Progenitor cell of endocrine pancreas (in vitro differentiated cells): ENCODE measurements around the gene JAM3. TPM values are rescaled to one million over a fixed set of nuclear protein-coding genes. Genes with fewer than 3 reads are reported as not detected.

Experiments
- DNase-seq: peaks from one replicate; pipeline ENCODE4 v3.0.0; 2021; ENCODE audit warnings: low spot score; ENCODE audit not compliant: unreplicated experiment
- H3K27ac Mint-ChIP-seq: 2 replicates; pipeline ENCODE4 v1.8.0; 2021; ENCODE audit warnings: mild to moderate bottlenecking, moderate library complexity, mixed read lengths
- H3K27me3 Mint-ChIP-seq: 2 replicates; pipeline ENCODE4 v1.8.0; 2021; ENCODE audit warnings: mixed read lengths
- H3K36me3 Mint-ChIP-seq: 2 replicates; pipeline ENCODE4 v1.8.0; 2022; ENCODE audit warnings: mixed read lengths; ENCODE audit not compliant: insufficient read depth
- H3K4me1 Mint-ChIP-seq: 2 replicates; pipeline ENCODE4 v1.8.0; 2021; ENCODE audit warnings: low read depth, mixed read lengths
- H3K4me3 Mint-ChIP-seq: 2 replicates; pipeline ENCODE4 v1.8.0; 2021; ENCODE audit warnings: low read depth, mild to moderate bottlenecking, moderate library complexity, mixed read lengths
- H3K9me3 Mint-ChIP-seq: 2 replicates; pipeline ENCODE4 v1.8.0; 2021; ENCODE audit warnings: low read depth, mixed read lengths
- CTCF ChIP-seq: fragments of 200-600 bp; sonication (generic); IDR thresholded peaks from one replicate; pipeline ENCODE4 v1.5.0; 2021; ENCODE audit warnings: antibody characterized with exemption, mild to moderate bottlenecking; ENCODE audit not compliant: unreplicated experiment
- total RNA-seq: library from RNA; stranded (reverse); gene quantifications from 2 replicates; pipeline ENCODE4 v1.2.1, GENCODE V29; 2021

JAM3 gene
- total RNA-seq, 1 donor from 2014 or later: 37.0 TPM

DNA sequence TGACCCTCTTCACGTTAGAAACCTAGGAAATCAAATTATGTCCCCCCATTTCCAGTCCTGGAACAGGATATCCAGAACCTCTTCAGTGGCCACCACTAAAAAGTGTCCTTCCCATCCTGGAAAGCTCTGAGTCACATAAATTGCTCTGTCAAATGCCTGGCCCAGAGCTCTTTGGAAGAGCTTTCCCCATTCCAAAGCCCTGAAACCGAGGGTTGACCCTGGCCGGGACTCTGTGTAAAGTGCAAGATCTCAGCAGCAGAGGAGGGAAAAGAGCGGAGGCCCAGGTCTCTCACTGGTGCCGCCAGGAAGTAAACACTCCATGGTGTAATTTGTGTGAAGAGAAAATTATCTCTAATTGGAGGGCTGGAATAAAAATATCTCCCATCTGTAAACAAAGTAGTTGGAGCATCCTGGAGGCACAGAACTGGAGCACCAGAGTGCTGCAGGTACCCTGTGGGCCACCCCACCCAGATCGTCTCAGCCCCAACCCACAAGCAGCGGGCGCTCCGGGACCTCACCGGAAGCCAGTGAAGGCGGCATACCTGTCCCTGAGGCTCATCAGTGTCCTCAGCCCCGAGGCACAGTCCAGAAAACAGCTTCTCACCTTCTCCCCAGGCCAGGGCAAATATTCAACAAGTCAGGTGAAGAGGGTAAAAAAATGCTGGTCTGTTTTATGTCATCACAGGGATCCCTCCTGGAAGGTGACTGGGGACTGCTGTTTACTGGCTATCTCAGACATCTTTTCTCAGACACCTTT lies 4.7 kb upstream of the JAM3 start:
- no peaks in the 10 kb centered on the region for H3K9me3 Mint-ChIP-seq
- H3K27me3 Mint-ChIP-seq: peaks cover 41% of the 10 kb centered on the region
- TF ChIP-seq CTCF: no peak
- H3K4me3 Mint-ChIP-seq: no peak overlapping the region
- peaks cover 1% of the 10 kb centered on the region for H3K4me1 Mint-ChIP-seq
- no peaks in the 10 kb centered on the region for H3K36me3 Mint-ChIP-seq
- DNase-seq: no peak
- H3K27ac Mint-ChIP-seq: no peak overlapping the region

GRCh38 chr11:134065381-134065780 lies 3.5 kb upstream of the JAM3 start:
- no peak for TF ChIP-seq CTCF
- DNase-seq: no peak
- no peaks in the 10 kb centered on the region for H3K9me3 Mint-ChIP-seq
- peaks cover 4% of the 10 kb centered on the region for H3K4me1 Mint-ChIP-seq
- peaks cover 48% of the 10 kb centered on the region for H3K27me3 Mint-ChIP-seq
- no peak overlapping the region for H3K27ac Mint-ChIP-seq
- no peaks in the 10 kb centered on the region for H3K36me3 Mint-ChIP-seq
- H3K4me3 Mint-ChIP-seq: no peak overlapping the region

DNA sequence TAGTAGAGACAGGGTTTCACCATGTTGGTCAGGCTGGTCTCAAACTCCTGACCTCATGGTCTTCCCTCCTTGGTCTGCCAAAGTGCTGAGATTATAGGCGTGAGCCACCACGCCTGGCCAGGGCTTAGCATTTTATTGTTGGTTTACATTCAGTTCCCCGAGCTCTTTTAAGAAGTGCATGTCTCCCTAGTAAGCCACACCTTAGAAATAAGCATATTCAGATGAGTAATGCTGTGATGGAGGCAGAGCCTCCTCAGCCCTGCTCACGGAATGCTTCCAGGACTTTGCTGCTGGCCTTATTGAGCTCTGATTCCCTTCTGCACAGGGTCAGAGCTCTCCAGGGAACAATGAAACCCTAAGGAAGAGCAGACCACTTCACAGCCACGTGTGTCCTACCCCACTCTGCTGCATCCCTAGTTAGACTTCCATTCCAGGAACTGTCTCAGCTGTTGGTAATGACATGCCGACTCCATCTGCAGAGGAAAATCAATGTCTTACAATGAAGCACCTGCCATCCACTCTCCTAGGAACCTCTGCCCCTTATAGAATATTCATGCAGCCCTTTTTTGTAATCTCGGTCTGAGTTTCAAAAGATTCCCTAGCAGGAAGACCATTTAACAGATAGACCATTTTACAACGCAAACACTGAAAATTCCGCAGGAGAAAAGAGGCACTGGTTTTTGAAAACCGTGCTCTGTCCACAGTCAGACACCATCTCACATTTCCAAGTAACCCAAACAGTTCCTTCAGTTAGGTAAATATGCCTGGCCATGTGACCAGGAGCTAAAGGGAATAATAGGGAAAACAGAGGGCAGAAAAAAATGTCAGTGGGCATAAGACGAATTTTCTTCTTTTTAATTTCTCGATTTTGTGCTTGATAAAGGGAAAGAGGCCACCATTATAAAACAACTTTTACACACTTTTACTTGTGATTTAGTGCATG lies 1.7 kb upstream of the JAM3 start:
- Mint-ChIP-seq H3K9me3 (no peaks in the 10 kb centered on the region), H3K36me3 (no peaks in the 10 kb centered on the region), H3K4me1 (peaks cover 7% of the 10 kb centered on the region), H3K27me3 (peaks cover 39% of the 10 kb centered on the region), H3K4me3 (no peak overlapping the region), H3K27ac (no peak overlapping the region)
- DNase-seq: no peak
- TF ChIP-seq CTCF: no peak

- Mint-ChIP-seq H3K36me3 (no peaks in the 10 kb centered on the region), H3K27ac (no peak overlapping the region), H3K4me3 (peak overlapping the region; percentile 70), H3K27me3 (peaks cover 37% of the 10 kb centered on the region), H3K4me1 (peaks cover 7% of the 10 kb centered on the region), H3K9me3 (no peaks in the 10 kb centered on the region)
- no peak for TF ChIP-seq CTCF
- no peak for DNase-seq
These were observed 812 bp downstream of the JAM3 start for GRCh38 chr11:134069426-134070341.
